Activated CD4-positive, alpha-beta T cell treated with anti-CD3 and anti-CD28 coated beads, Interleukin-2, amount 50 U/mL, for 4 hours (primary cell): Measurements from ENCODE around the gene ZDHHC1.

Experiments used
- DNase-seq, 2 experiments: peaks; one replicate each; pipeline ENCODE4 v3.0.0-alpha.2; 2020

ZDHHC1 gene

DNA sequence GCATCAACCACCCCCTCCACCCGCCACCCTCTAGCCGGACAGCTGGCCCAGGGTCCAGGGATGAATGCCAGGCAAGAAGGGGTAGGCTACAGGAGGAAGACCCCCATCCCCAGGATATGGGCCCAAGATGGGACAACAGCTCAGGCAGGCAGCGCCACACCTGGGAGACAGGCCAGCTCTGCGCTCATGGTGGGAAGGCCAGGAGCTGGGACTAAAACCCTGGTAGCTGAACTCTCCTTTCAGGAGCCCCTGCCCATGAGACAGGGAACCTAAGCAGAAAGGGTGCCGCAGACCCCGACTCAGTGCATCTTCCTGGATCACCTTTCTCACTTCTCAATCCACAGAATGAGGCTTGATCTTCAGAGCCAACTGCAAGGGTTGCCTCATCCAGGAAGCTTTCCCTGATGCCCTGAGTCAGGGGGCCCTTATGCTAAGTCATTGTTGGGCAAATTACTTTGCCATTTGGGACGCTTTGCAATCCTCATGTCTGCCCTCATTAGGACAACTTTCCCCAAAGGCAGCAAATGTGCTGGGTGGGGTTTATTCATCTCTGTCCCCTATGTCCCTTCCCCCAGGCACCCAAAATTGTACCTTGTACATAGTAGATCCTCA lies 9.0 kb downstream of the ZDHHC1 start:
- no peak for DNase-seq

- no peak for DNase-seq
Measured at GRCh38 chr16:67406111-67406971, 9.9 kb downstream of the ZDHHC1 start.

GRCh38 chr16:67405336-67405735 lies 10.9 kb downstream of the ZDHHC1 start:
- no peak for DNase-seq

GRCh38 chr16:67404740-67405226 lies 11.5 kb downstream of the ZDHHC1 start:
- no peak for DNase-seq

GRCh38 chr16:67403976-67404555 lies 12.2 kb downstream of the ZDHHC1 start:
- no peak for DNase-seq

GRCh38 chr16:67400901-67401300 lies 15.4 kb downstream of the ZDHHC1 start:
- no peak for DNase-seq

- no peak for DNase-seq
Measured at GRCh38 chr16:67399749-67400704, 16.2 kb downstream of the ZDHHC1 start.

GRCh38 chr16:67399218-67399733 lies 17.0 kb downstream of the ZDHHC1 start:
- DNase-seq = peak; percentile 15 to 20

DNA sequence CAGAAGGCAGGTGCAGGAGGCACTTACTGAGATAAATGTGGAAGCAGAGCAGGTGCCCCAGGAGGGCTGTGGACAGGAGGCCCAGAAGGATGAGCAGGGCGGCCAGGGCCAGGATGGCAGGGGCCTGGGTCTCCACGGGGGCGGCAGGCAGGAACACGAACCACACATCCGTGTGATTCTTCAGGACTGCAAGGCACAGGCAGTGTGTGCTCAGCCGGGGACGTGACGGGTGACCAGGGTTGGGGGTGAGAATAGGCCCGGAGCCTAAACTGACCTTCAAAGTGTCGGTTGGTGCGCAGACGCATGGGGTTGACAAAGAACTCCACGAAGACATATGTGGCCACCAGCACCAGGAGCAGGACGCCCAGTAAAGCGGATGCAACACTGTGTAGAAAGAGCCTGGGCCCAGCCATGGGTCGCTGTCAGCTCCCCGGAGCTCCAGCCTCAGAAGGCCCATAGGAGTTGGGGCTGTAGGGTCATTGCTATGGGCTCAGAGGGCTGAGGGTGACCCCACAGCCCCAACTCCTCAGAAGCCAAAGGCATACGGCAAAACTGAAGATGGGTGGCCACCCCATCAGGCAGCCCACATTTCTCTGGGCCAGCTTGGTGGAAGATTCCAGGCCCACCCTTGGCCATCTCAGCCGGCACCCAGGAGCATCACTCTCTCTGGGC lies 17.6 kb downstream of the ZDHHC1 start:
- no peak for DNase-seq

DNA sequence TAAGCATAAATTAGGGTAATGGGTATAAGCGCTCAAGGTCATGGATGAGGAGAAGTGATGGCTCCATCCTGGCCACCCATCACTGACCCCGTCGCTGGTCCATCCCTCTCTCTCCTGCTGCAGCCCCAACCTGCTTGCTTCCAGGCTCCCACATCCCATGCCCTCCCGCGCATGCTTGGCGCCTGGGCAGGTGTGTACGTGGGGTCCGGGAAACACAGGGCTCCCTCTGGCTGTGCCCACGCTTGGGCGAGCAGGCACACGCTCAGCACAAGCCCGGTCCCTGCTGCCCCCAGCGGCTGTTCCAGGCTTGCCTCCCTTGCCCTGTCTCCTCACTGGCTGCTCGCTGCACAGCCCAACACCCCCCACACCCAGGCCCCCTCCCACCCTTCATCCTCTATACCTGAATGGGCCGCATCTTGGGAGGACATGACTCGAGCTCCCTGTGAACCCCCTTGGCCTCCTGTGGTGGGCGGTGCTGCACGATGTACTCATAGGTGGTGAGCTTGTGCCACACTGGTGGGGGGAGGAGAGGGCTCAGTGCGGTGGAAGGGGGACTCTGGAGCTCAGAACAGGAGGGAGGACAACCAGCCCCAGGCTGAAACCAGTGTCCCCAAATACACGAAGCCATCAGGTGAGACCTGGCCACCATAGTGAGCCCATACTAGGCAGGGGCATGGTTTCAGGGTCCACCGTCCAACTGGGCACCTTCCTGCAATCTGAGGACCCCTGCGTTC lies 18.3 kb downstream of the ZDHHC1 start:
- no peak for DNase-seq

DNA sequence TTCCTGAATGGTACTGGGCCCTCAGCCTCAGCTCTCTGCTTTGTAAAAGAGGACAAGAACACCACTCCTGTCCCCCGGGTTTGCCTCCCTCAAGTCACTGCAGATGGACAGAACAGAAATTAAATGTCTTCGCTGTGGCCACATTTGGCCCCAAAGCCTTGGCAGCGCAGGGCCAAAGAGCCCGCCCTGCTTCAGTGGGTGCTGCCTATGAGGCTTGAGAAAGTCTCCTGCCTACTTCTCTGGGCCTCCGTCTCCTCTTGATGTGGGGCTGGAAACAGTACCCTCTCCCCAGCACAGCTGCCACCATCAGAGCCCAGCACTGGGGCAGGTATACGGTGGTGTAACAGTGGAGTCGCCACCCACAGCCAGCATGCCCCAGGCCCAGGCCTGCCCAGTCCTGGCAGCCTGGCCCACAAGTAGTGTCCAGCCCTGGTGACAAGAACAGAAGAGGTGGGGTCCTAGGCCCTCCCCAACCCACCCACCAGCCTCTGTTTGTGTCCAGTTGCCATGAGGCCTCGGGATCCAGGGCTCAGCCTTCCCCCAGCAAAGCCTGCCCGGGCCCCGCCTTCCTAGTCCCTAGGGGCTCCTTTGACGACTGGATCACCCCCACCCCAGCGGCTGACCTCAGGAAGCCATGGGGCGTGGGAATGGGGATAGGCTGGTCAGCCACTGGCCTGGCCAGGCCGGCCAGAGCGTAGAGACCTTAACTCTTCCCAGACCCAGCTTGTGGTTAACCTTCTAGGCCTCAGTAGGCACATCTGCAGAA lies 19.1 kb downstream of the ZDHHC1 start:
- DNase-seq = no peak

DNA sequence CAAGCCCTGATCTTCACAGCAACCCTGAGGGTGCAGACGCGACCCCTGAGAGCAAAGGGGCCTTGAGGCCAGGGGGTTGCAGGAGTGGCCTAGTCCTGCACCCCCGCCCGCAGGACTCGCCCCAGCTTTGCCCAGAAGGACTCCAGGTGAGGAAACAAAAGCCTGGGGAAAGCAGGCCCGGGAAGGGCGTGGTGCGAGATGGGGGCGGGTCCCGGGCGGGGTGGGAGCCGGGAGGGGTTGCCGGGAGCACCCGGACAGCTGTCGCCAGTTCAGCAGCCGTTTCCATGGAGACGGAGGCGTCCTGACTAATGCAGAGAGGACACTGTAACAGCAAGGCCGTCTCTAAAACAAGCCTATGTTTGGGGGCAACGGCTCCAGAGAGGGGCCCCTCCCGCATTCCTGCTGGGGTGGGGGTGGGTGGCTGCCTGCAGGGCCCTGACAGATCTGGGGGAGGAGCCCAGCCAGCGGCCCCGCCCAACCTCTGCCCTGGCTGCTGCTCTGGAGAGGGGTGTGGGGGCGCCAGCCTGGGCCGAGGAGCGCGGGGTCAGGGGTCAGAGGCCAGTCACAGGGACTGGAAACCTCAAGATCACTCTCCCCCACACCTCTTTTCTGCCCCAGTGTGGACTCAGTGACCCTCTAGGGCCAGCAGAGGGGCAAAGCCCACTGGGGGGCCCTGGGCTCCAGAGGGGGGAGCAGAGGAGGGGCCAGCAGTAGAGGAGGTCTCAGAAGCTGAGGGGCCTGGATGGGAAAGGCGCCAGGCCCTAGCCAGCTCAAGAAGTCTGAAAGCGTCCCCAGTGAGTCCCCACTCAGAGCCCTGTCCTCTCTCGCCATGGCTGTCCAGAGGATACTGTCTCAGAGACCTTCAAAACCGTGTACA lies 19.9 kb downstream of the ZDHHC1 start:
- DNase-seq = no peak

DNA sequence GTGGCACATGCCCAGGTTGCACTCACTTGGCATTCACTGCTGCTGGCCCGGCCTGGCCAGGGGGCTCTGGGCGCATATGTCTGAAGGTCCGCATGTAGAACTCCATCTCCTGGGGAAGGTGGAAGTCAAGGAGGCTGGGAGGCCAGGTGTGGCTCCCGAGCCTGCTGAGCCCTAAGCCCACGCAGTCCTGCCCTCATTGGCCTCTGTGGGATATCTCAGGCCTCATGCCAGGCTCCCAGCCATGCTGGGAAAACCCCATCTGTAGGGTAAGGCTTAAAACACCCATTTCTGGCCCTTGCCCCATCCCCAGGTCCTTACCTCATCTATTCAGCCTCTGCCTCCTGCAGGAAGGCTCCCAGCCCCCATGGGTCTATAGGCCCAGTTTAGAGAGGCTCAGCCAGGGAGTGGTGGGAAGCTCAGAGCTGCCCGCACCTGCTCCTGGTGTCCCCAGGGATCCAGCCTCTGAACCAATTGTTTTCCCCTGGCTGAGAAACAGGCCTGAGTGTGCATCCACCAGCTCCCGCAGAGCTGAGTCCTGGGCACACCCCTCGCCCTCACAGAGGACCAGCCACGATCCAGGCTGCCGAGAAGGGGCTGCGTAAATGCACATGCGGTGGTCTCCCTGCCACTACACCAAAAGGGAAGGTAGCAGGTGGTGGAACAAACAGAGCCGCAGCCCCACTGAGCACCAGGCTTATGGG lies 20.7 kb downstream of the ZDHHC1 start:
- DNase-seq = no peak

DNA sequence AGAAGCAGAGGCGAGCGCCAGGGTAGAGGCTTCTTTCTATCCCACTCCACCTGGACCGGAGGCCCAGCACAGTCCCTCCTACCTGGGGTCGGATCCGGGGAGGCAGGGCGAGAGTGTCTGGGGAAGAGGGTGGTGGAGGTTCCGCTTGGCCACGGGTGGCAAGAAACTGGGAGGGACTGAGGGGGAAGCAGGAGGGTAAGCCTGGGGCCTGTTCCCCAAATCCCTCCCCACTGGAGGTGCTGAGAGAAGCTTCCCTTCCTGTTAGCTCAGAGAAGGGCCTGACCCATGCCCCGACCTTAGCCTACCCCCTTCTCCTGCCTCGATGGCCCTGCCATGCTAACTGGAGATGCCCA lies 21.2 kb downstream of the ZDHHC1 start:
- no peak for DNase-seq

DNA sequence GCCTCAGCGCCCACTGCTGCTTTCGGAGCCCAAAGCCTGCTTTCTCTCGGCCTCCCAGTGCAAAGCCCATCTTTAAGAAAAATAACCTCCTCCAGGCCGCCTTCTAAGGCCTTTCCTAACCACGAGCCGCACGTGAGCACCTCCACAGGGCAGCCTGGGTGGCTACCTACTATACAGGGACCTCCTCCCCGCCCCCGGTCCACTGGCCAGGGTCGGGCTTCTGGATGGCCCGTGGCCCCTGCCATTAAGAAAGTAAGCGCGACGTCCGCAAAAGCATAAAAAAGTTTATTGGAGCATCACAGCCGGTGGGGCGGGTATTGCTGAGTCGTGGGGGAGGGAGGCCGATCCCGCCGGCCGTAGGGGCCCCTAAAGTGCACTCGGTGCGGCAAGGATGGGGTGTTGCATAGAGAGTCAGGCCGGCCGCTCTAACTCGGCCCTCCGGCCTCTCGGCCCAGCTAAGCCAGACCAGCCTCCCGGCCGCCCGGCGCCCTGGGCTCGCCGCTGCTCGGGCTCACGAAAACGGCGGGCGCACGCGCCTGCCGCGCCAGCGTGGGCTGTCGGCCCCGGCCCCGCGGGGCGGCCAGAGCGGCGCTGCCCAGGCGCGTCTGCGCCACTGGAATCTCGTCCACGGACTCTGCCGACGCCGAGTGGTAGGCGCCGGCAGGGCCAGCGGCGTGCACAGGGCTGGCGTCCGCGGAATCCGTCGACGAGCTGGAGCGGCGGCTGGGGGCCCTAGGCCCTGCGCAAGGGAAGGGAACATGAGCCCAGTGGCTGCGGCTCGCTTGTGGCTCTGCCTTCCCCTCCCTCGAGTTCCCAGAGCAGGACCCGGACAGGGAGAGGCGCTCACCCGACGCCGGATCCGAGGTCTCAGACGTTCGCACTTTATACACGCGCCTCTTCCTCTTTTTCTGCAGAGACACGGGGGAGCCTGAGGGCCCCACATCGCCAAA lies 21.8 kb downstream of the ZDHHC1 start:
- no peak for DNase-seq

- DNase-seq = no peak
Measured at GRCh38 chr16:67393788-67394154, 22.5 kb downstream of the ZDHHC1 start.

DNA sequence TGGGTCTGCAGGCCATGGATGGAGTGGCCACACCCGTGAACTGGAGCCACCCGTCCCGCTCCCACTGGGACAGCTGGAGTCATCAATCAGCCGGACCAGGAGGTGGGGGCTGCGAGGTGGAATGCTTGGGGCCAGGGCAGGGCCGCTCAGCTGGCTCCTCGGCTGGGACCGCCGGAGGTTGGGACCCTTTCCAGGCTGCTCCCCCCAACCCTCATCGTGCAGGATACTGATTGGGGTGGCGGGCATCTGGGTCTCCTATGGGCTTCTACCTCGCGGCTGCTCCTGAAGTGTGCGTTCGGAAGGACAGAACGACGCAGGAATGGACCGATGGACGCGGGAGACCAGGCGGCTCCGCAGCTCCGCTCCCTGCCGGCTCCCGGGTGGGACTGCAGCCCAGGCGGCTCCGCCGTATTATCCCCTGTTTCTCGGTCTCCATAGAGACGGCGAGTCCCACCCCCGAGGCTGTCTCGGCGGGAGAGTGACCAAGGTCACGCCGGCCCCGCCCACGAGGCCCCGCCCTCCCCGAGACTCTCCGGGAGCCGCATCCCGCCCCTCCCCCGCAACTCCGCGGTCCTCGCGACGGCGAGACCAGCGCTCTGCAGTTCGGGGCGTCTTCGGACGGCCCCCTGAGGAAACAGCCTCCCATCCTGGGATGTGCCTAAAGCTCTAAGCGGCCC lies 23.0 kb downstream of the ZDHHC1 start, which contains the start of gene TPPP3:
TPPP3 (minus strand) TSS at position 388 of the 677 bp plus-strand sequence. CDS start 2,387 bp downstream, outside the sequence.
- DNase-seq = no peak
